GM12878 (cell line): Measurements from ENCODE around the gene MTR.

Experiments used
- EED ChIP-seq: sonication (generic); IDR thresholded peaks from 2 replicates; pipeline ENCODE4 v1.6.1; 2016; ENCODE audit warnings: antibody characterized with exemption, low read depth
- JUNB ChIP-seq: IDR thresholded peaks from 2 replicates; pipeline ENCODE4 v1.6.1; 2016; ENCODE audit warnings: antibody characterized with exemption, mild to moderate bottlenecking
- MEF2B ChIP-seq: fragments of 450-650 bp; IDR thresholded peaks from 2 replicates; pipeline ENCODE4 v1.6.1; 2018; ENCODE audit warnings: mild to moderate bottlenecking, moderate library complexity; ENCODE audit not compliant: partially characterized antibody, poor library complexity, severe bottlenecking
- NRF1 ChIP-seq: conservative IDR thresholded peaks from 2 replicates; pipeline ENCODE4 v1.6.1; 2011; ENCODE audit warnings: mild to moderate bottlenecking, low read depth, low read length, improper control_type of control experiment
- SREBF2 ChIP-seq: IDR thresholded peaks from 2 replicates; pipeline ENCODE4 v1.6.1; 2012; ENCODE audit warnings: mild to moderate bottlenecking, low read length
- SUZ12 ChIP-seq: fragments of 200-600 bp; sonication (generic); IDR thresholded peaks from one replicate; pipeline ENCODE4 v1.6.1; 2018; ENCODE audit warnings: antibody characterized with exemption, mild to moderate bottlenecking; ENCODE audit not compliant: unreplicated experiment
- TARDBP ChIP-seq: IDR thresholded peaks from 2 replicates; pipeline ENCODE4 v1.6.1; 2016; ENCODE audit warnings: borderline replicate concordance
- ZNF274 ChIP-seq: IDR thresholded peaks from one replicate; pipeline ENCODE4 v1.8.0; 2011; ENCODE audit not compliant: insufficient read length, insufficient read depth
- TF ChIP-seq, protein P1 (sequence below), 3 experiments: IDR thresholded peaks in 2 of 3; conservative IDR thresholded peaks in 1 of 3; 2 replicates each; pipeline ENCODE4 v1.5.1; 2011; ENCODE audit warnings: low read depth in 3 of 3, low read length in 3 of 3, mild to moderate bottlenecking in 3 of 3, control low read depth in 2 of 3, moderate library complexity in 2 of 3, inconsistent platforms in 1 of 3, mixed read lengths in 1 of 3; ENCODE audit not compliant: control insufficient read depth in 2 of 3, insufficient read depth in 1 of 3; ENCODE audit errors: extremely low read depth in 1 of 3
- TF ChIP-seq, protein P2 (sequence below): IDR thresholded peaks from 2 replicates; pipeline ENCODE4 v1.6.1; 2012; ENCODE audit warnings: improper control_type of control experiment, low read depth, low read length; ENCODE audit not compliant: insufficient replicate concordance
- TF ChIP-seq, protein P3 (sequence below): IDR thresholded peaks from 2 replicates; pipeline ENCODE4 v1.6.1; 2011; ENCODE audit warnings: low read depth, mild to moderate bottlenecking, low read length, moderate library complexity, borderline replicate concordance; ENCODE audit errors: extremely low read depth
- TF ChIP-seq, protein P4 (sequence below): IDR thresholded peaks from 2 replicates; pipeline ENCODE4 v1.6.1; 2012; ENCODE audit warnings: low read depth, low read length, improper control_type of control experiment

DNA sequence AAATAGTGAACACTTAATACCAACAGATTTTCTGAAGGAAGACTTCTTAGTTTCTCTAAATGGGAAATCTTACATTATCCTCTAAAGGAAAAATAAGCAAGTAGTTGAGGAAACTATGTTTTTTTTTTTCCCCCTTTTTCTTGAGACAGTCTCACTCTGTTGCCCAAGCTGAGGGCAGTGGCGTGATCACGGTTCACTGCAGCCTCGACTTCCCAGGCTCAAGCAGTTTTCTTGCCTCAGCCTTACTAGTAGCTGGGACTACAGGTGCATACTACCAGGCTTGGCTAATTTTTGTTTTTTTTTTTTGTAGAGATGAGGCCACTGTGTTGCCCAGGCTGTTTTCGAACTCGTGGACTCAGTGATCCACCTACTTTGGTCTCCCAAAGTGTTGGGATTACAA, 3.9 kb downstream of the MTR start:
- TF ChIP-seq, protein P1, sequence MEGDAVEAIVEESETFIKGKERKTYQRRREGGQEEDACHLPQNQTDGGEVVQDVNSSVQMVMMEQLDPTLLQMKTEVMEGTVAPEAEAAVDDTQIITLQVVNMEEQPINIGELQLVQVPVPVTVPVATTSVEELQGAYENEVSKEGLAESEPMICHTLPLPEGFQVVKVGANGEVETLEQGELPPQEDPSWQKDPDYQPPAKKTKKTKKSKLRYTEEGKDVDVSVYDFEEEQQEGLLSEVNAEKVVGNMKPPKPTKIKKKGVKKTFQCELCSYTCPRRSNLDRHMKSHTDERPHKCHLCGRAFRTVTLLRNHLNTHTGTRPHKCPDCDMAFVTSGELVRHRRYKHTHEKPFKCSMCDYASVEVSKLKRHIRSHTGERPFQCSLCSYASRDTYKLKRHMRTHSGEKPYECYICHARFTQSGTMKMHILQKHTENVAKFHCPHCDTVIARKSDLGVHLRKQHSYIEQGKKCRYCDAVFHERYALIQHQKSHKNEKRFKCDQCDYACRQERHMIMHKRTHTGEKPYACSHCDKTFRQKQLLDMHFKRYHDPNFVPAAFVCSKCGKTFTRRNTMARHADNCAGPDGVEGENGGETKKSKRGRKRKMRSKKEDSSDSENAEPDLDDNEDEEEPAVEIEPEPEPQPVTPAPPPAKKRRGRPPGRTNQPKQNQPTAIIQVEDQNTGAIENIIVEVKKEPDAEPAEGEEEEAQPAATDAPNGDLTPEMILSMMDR (IDR thresholded peaks at IDR 0.05 in 2 of 3, conservative IDR thresholded peaks at IDR 0.05 in 1 of 3; ENCODE audit: control insufficient read depth in 2 of 3, extremely low read depth in 1 of 3, insufficient read depth in 1 of 3, low read depth in 3 of 3, low read length in 3 of 3), result no peak
- no peak for TF ChIP-seq ZNF274
- no peak for TF ChIP-seq SREBF2
- no peak for TF ChIP-seq MEF2B
- no peak for TF ChIP-seq TARDBP
- no peak for TF ChIP-seq JUNB
- TF ChIP-seq NRF1, result no peak
- TF ChIP-seq, protein P2, sequence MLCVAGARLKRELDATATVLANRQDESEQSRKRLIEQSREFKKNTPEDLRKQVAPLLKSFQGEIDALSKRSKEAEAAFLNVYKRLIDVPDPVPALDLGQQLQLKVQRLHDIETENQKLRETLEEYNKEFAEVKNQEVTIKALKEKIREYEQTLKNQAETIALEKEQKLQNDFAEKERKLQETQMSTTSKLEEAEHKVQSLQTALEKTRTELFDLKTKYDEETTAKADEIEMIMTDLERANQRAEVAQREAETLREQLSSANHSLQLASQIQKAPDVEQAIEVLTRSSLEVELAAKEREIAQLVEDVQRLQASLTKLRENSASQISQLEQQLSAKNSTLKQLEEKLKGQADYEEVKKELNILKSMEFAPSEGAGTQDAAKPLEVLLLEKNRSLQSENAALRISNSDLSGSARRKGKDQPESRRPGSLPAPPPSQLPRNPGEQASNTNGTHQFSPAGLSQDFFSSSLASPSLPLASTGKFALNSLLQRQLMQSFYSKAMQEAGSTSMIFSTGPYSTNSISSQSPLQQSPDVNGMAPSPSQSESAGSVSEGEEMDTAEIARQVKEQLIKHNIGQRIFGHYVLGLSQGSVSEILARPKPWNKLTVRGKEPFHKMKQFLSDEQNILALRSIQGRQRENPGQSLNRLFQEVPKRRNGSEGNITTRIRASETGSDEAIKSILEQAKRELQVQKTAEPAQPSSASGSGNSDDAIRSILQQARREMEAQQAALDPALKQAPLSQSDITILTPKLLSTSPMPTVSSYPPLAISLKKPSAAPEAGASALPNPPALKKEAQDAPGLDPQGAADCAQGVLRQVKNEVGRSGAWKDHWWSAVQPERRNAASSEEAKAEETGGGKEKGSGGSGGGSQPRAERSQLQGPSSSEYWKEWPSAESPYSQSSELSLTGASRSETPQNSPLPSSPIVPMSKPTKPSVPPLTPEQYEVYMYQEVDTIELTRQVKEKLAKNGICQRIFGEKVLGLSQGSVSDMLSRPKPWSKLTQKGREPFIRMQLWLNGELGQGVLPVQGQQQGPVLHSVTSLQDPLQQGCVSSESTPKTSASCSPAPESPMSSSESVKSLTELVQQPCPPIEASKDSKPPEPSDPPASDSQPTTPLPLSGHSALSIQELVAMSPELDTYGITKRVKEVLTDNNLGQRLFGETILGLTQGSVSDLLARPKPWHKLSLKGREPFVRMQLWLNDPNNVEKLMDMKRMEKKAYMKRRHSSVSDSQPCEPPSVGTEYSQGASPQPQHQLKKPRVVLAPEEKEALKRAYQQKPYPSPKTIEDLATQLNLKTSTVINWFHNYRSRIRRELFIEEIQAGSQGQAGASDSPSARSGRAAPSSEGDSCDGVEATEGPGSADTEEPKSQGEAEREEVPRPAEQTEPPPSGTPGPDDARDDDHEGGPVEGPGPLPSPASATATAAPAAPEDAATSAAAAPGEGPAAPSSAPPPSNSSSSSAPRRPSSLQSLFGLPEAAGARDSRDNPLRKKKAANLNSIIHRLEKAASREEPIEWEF, result no peak
- TF ChIP-seq, protein P3, sequence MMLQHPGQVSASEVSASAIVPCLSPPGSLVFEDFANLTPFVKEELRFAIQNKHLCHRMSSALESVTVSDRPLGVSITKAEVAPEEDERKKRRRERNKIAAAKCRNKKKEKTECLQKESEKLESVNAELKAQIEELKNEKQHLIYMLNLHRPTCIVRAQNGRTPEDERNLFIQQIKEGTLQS, result no peak
- TF ChIP-seq EED, result no peak
- TF ChIP-seq, protein P4, sequence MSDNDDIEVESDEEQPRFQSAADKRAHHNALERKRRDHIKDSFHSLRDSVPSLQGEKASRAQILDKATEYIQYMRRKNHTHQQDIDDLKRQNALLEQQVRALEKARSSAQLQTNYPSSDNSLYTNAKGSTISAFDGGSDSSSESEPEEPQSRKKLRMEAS, result no peak
- TF ChIP-seq SUZ12, result no peak
